Measurements from ENCODE around the gene CCDC8.
"Not testable (repeated sequence)": the region's sequence is repeated elsewhere in the genome, so short reads cannot be mapped to it uniquely, and the experiment has no call there.

The CCDC8 gene, protein sequence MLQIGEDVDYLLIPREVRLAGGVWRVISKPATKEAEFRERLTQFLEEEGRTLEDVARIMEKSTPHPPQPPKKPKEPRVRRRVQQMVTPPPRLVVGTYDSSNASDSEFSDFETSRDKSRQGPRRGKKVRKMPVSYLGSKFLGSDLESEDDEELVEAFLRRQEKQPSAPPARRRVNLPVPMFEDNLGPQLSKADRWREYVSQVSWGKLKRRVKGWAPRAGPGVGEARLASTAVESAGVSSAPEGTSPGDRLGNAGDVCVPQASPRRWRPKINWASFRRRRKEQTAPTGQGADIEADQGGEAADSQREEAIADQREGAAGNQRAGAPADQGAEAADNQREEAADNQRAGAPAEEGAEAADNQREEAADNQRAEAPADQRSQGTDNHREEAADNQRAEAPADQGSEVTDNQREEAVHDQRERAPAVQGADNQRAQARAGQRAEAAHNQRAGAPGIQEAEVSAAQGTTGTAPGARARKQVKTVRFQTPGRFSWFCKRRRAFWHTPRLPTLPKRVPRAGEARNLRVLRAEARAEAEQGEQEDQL

DNA sequence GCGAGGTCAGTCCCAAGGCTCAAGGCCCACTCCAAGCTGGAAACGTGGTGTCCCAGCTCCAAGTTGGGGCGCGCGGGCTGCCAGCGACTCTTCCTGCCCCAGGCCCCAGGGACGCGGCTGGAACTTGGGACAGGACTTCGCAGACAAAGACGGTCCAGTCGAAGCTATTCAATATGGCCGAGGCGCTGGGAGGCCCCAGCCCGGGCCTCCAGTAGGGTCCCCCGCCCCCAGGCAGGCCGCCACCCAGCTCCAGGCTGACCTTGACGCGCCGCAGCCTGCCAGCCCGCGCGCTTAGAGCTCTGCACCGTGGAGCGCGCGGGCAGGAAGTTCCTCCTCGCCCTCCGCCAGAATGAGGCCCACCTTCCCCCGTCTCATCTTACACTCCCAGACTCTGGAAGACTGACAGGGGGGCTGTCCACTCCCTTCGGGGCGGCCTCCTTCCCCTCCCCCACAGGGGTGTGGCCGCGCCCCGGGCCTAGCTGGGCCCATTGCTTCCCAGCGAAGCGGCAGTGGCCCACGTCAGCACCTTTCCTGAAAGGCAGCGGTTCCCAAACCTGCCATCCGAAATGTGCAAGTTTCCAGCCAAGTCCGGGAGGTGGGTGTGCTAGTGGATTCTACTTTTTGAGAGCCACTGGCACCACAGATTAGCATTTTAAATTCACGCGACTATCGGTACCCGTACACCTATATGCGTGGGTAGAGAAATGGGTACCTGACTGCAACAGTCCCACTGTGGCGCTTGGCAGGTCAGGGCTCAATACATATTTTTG lies at the start of gene CCDC8:
TSS of gene CCDC8 (minus strand) at position 303 of the 770 bp plus-strand sequence. CDS start 754 bp downstream, outside the sequence.
- peak; percentile 98 for FAIRE-seq

DNA sequence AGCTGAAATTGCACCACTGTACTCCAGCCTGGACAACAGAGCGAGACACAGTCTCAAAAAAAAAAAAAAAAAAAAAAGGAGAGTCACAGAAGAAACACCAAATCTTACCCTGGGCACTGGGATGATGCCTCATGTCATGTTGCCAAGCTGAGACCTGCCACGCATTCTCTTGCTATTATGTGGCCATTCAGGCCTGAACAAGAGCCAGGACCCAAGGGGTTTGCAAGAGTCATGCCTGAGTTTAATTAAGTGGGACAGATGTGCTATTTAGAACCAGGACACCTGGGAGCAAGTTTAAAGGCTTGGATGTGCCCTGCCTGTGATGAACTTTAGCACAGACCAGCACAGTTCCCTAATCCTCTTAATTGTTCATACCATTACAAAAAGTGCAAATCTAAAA lies 48.2 kb upstream of the CCDC8 start:
- no peak for FAIRE-seq

DNA sequence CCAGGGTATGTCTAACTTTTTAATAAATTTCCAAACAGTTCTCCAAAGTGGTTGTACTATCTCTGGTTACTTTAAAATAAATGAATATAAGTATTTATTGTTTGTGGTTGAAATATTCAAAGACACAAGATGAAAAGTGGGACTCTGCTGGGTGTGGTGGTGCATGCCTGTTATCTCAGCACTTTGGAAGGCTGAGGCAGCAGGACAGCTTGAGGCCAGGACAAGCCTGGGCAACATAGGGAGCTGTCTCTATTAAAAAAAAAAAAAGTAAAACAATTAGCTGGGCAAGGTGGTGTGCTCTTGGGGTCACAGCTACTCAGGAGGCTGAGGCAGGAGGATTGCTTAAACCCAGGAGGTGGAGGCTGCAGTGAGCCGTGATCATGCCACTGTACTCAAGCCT lies 47.6 kb upstream of the CCDC8 start:
- FAIRE-seq: no peak

DNA sequence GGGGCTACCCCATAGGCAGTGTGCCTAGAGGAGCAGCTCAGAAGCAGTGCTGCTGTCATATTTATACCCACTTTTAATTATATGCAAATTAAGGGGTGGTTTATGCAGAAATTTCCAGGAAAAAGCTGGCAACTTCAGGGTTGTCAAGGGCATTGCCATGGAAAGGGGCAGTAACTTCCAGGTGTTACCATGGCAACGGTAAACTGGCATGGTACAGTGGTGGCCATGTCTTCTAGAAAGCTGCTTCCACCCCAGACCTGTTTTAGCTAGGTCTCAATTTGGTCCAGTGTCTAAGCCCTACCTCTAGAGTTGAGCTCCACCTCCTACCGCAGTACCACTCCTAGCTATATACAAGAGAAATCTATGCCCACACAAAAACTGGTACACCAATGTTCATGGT lies 46.7 kb upstream of the CCDC8 start:
- no peak for FAIRE-seq

DNA sequence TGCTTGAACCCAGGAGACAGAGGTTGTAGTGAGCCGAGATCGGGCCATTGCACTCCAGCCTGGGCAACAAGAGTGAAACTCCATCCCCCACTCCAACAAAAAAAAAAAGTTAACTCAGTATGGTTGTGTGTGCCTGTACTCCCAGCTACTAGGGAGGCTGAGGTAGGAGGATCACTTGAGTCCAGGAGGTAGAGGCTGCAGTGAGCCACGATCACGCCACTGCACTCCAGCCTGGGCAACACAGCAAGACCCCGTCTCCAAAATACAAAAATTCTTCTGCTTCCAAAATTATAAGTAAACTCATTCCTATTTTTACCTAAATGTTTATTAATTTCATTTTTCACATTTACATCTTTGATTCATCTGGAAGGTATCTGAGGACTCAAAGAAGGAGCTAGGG lies 43.6 kb upstream of the CCDC8 start:
- FAIRE-seq: no peak

DNA sequence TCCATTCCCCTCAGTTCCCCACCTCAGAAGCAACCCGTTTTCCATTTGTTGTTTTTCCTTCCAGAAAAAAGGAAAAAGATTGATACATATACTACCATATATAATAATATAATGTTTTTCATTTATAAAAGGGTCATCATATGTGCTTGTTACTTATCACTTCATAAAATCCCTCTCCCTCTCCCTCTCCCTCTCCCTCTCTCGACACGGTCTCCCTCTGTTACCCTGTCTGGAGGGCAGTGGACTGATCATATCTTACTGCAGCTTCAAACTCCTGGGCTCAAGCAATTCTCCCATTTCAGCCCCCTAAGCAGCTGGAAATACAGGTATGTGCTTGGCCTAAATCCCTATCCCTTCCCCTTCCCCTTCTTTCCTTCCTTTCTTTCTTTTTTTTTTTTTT lies 40.9 kb upstream of the CCDC8 start:
- no peak for FAIRE-seq

DNA sequence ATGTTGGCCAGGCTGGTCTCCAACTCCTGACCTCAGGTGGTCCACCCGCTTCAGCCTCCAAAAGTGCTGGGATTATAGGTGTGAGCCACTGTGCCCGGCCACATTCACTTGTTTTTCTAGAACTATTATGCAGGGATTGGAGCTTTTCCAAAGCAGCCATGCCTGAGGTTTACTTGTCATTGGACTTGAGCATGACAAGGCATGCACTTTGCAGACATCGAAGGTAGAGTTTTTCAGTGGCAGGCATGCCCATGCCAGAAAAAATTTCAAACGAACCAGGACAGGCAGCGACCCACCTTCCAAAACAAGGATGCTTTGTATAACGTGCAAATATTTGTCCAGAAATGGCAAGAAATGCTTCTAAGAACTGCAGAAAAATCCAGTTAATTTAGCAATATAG lies 40.3 kb upstream of the CCDC8 start:
- no peak for FAIRE-seq

DNA sequence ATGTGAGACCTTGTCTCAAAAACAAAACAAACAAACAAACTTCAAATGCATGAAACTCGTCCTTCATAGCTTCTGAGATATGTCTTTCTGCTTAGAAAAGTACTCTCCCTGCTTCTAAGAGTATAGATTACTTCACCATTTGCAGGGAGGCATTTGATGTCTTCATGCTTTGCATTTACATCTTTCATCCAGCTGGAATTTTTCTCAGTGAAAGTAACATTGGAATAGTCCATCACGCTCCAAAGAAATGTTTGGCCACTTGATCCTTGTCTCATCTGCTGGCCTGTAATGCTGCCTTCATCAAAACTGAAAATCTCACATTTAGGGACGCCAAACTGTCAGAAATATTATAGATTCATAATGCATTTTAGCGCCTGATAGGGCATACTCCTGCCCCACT lies 38.8 kb upstream of the CCDC8 start:
- FAIRE-seq: no peak

DNA sequence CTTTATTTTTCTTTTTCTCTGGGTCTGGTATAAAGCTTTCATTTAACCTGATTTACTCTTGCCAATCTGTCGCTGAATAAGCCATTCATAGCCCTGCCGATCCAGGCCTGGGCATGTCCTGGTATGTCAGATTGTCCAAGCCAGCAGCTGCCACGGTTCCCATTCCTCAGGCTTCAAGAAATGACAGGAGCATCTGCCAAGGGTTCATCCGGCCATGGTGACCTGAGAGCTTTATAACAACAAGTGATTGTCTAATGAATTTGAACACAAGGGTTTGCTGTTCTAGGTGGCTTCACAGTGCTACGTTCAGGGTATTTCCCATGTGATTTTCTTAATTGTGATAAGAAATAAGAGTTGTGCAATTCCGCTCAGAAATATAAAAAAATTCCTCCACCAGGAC lies 38.0 kb upstream of the CCDC8 start:
- FAIRE-seq: no peak

DNA sequence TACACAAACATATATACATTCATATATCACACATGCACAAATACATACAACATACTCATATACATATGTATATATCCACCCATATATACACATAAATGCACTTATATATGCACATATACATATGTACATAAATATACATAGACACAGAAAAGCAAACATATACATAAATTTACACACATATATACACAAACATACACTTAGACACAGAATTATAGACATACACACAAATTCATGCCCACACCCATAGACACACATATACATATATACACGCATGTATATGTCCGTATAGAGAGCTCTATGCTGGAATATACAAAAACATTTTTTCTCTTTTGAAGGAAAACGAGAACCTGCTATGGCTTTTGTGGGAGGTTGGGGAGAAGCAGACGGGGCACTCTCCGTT lies 37.4 kb upstream of the CCDC8 start:
- no peak for FAIRE-seq

DNA sequence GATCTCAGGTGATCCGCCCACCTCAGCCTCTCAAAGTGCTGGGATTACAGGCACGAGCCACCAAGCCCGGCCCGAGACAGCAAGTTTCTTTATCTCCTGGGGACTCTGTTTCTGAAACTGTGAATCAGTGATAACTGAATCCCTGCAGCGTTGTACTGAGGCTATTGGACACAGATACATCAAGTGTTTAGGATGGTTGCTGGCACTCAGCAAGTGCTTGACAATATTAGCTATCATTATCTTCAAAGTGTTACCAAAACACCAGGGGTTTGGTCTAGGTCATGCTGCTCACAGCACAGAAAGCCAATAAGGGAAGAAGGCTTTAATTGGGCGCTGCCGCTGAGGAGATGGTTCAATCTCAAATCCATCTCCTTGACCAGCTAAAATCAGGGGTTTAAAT lies 35.9 kb upstream of the CCDC8 start:
- FAIRE-seq: no peak

DNA sequence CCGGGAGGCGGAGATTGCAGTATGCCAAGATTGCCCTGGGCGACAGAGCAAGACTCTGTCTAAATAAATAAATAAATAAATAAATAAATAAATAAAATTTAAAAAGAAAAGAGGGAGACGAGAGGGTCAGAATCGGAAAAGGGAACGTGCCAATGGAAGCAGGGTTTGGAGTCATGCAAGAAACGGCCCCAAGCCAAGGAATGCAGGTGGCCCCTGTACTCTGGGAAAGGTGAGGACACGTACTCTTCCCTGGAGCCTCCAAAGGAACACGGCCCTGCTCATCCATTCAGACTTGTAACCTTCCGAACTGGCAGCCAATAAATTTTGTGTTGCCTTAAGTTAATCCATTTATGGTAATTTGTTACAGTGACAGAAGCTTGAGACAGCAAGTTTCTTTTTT lies 35.2 kb upstream of the CCDC8 start:
- no peak for FAIRE-seq

DNA sequence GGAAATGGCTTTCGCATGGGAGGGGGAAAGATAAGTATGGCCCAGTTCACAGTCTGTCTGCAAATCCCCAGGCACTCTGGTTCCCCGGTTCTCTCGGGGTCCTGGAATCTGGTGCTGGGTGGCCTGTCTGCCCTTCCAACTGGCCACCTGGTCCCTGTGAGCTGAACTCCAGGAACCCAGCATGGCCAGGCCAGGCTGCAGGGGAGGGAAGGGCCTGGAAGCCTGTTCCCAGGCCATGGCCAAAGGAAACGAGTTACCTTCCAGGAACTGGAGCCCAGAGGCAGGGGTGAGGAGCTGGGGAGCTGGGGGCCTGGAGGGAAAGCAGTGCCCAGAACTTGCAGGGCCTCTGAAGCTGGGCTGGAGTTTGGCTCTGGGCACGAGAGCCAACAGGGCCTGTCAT lies 34.5 kb upstream of the CCDC8 start:
- FAIRE-seq: no peak

DNA sequence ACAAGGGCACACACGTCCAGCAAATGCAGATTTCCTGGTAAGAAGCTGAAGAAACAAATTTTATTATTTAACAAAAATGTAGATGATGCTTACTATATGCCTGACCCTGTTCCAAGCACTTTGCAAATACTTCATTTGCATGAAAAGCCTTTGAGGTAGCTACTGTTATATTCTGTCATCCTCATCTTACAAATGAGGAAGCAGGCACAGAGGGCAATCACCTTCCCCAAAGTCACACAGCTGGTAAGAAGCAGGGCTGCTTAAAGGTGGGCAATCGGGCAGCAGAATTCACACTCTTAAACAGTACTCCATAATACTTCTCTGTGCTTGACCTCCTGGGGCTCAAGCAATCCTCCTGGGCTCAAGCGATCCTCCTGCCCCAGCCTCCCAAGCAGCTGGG lies 33.6 kb upstream of the CCDC8 start:
- FAIRE-seq: no peak

DNA sequence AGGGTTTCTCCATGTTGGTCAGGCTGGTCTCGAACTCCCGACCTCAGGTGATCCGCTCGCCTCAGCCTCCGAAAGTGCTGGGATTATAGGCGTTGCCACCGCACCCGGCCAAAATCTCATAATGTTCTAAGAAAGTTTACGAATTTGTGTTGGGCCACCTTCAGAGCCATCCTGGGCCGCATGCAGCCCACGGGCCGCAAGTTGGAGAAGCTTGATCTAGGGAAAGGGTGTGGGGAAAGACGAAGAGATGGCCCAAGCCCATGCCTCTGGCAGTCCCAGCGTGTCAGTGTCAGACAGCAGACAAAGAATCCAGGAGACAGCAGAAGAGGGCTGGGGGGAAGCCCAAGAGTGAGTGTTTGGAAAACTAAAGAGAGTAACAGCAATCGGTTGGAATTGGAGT lies 32.7 kb upstream of the CCDC8 start:
- no peak for FAIRE-seq

DNA sequence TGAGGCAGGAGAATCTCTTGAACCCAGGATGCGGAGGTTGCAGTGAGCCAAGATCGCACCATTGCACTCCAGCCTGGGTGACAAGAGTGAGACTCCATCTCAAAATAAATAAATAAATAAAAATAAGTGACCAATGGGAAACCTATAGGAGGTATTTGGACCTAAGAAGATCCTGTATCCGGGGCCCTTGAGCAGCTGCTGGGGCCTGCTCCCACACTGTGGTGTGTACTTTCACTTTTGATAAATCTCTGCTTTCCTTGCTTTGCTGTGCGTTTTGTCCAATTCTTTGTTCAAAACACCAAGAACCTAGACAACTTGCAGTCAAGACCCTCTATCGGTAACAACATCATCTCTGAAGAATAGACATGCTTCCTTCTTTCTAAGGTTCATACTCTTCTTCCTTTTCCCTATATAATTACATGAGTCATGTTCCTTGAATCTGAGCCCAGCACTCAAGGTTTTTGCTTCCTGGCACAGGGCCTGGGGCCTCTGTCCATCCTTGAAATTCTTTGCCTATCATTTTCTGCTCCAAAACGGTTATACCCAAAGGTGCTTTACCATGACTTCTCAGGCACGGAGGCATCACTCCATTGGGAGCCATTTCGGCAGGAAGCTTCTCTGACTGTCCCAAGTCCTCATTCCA lies 29.6 kb upstream of the CCDC8 start:
- FAIRE-seq: no peak

DNA sequence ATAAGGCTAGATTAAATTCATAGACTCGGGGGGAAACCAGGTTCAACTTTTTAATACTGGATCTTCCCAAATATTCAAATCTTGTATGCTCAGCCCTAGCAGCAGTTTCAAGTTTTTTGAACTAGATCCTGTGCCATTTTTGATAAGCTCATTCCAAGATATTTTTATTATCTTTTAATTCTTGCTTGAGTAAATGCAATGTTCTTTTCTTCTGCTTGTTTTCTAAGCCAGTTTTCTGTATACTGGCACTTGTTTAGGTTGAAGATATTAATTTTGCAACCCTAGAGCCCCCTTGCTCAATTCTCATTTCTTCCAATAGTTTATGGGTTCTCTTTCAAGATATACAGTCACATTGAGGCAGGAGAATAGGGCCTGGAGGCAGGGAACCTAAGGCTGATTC lies 28.5 kb upstream of the CCDC8 start:
- FAIRE-seq: no peak

DNA sequence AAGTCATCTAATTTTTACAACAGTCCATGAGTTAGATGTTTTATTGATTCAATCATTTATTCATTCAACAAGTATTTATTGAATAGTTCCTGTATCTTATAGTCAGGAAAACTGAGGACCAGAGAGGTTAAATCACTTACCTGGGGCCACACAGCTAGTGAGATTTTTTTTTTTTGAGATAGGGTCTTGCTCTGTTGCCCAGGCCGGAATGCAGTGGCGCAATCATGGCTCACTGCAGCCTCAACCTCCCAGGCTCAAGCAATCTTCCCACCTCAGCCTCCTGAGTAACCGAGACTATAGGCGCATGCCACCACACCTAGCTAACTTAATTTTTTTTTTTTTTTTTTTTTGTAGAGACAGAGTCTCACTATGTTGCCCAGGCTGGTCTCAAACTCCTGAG lies 22.3 kb upstream of the CCDC8 start:
- FAIRE-seq: not testable (repeated sequence)

DNA sequence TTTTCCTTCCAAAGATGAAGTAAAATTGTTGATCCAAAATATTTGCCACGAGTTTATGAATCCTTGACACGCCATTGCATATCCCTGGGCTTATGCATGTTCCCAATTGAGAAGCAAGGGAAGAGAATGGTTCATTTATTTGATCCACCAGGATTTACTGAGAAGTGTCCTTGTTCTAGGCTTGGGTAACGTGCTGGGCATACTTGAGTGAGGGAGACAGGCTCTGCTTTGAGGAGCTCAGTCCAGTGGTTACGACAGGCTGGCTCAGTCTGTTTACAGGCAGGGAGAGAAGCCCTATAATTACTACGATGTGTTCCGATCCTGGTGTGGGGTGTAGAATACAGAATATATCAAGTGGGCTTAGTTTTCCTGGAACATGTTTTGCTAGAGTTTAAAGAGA lies 21.6 kb upstream of the CCDC8 start:
- FAIRE-seq: no peak

DNA sequence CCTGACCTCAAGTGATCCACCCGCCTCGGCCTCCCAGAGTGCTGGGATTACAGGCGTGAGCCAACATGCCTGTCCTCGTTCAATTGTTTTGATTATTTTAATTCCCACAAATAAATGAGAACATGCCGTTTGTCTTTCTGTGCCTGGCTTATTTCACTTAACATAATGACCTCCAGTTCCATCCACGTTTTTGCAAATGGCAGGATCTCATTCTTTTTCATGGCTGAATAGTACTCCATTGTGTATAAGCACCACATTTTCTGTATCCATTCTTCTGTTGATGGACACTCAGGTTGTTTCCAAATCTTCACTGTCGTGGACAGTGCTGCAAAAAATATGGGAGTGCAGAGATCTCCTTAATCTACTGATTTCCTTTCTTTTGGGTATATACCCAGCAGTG lies 20.1 kb upstream of the CCDC8 start:
- FAIRE-seq: not testable (repeated sequence)

DNA sequence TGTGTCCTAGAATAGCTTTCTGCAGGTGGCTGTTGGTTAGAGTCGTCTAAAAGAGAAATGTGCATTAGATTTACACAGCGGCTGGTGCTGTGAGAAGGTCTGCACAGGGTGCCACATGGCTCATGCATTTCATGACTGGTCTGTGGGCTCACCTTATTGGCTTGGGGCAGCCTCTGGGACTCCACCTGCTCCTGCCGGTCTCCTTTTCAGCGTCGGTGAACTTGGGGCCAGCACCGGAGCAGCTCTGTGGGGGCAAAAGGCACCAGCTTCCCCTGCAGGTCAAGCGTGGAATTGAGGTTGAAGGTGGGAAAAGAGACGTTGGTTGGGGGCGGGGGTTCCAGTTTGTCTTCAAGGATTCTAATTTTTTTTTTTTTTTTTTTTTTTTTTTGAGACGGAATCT lies 18.5 kb upstream of the CCDC8 start:
- no peak for FAIRE-seq

DNA sequence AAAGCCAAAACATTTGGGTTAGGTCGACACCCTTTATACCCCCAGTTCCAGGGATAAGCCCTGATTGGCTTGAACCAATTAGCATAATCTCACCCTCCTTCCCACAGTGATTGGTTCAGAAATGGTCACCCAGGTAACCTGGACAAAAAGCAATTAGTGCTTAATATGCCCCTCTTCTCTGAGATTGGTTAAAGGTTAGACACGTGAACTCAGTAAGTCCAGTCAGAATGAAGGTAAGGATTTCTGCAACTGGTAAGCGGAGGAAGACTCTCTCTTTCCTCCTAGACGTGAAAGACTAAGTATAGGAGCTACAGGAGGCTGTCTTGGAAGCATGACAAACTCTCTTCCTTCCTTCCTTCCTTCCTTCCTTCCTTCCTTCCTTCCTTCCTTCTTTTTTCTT lies 16.6 kb upstream of the CCDC8 start:
- FAIRE-seq: no peak

DNA sequence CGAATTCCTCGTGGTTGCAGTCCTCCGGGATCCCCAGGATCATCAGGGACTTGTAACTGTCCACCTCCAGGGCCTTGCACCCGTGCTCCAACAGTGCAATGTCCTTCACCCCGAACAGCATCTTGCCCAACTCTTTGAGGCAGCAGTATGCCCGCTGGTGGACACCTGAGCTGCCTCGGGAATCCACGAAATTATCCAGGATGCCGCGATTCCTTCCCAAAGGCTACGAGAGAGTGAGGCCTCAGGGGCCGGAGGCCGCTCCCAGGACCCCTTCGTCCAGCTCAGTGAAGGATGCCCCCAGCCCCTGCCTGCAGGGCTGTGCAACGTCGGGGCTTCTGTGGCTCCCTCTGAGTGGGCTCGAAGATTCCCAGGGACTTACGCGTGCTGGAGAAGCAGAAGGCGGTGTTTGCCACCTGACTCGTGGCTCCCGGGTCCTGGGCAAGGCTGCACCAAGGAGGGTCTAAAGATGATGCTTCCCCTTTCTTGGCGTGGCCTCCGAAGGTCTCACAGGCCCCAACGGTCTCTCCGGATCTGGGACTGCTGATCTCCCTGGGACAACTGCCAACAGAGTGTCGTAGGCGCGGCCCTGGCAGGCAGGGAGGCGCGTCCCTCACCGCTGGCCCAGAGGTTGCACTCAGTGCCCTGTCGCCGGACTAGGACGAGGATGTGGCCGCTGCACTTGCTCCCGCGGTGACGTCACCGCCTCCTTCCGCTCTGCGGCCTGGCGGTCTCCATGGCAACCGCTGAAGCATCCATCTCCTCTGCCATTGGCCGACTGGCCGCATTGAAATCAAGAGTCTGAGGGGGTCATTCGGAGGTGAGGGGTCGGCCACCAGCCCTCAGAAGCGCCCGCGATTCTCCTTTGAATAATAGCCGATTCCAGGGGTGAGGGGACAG lies 15.1 kb upstream of the CCDC8 start, which contains the start of gene PNMA8C:
TSS of gene PNMA8C (minus strand) at position 698 of the 897 bp plus-strand sequence. CDS start at position 121, 577 bp downstream.
- FAIRE-seq: no peak

All from G401.6 (cell line).